A549 treated with RU486 at 1 μM for 4 hours (cell line): ENCODE results near the gene EIF4H. TPM values are rescaled to one million over a fixed set of nuclear protein-coding genes. Genes with fewer than 3 reads are reported as not detected.

Experiments
- total RNA-seq: library from RNA; stranded (reverse); fragments of 200-300 nt; extraction: Qiagen RNA extraction; gene quantifications from 5 replicates; pipeline ENCODE4 v1.2.3, GENCODE V29; 2022; ENCODE audit warnings: low read depth

The EIF4H gene
- 284 to 322 TPM (median 314 TPM) in 5 replicates for total RNA-seq

DNA sequence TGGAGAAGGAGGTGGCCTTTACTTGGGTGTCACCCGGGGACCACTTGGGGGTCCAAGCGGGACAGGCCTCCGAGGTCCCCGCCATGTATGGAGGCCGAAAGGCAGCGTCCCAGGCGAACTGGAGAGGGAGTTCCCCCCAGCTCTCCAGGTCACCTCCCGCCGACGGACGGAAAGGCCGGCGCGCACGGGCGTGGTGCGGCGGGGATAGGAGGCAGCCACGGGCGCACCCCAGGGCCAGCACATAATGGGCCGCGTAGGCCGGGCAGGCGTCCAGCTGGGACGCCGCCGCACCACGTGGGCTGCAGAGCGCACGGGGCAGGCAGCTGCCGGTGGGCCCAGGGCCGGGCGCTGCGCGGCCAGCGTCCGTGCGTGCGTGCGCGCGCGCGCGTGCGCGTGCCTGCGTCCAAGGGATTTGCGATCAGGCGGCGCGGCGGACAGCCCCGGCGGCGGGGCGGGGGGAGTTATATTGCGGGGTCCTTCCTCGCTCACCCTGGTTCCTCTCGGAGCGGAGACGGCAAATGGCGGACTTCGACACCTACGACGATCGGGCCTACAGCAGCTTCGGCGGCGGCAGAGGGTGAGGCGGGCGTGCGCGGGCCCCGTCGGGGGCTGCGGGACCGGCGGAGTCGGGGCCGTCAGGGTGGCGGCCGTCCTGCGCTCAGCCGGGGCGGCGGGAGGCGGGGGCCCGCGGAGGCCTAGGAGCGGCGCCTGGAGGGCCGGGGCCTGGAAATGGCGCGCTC lies at the start of gene EIF4H:
EIF4H (plus strand) TSS at position 491 of the 740 bp plus-strand sequence; CDS start at position 519, 28 bp downstream.

Other genes starting within 250 kb of the EIF4H start
- 0.08 to 0.10 TPM (median 0.09 TPM) in 4 of 5 replicates, not detected in the other for gene ELN, start 146.2 kb upstream of the EIF4H start, total RNA-seq
- 30.5 to 37.5 TPM (median 32.6 TPM) in 5 replicates for gene LIMK1, start 90.6 kb upstream of the EIF4H start, total RNA-seq
- 0.89 to 1.1 TPM (median 1.0 TPM) in 5 replicates for gene LAT2, start 35.6 kb downstream of the EIF4H start, total RNA-seq
- 56.7 to 73.3 TPM (median 58.6 TPM) in 5 replicates for gene RFC2, start 80.0 kb downstream of the EIF4H start, total RNA-seq
- gene CLIP2, start 115.1 kb downstream of the EIF4H start, total RNA-seq, result 15.3 to 23.2 TPM (median 17.7 TPM) in 5 replicates